Measurements from ENCODE around the gene BLTP1.

The BLTP1 gene

DNA sequence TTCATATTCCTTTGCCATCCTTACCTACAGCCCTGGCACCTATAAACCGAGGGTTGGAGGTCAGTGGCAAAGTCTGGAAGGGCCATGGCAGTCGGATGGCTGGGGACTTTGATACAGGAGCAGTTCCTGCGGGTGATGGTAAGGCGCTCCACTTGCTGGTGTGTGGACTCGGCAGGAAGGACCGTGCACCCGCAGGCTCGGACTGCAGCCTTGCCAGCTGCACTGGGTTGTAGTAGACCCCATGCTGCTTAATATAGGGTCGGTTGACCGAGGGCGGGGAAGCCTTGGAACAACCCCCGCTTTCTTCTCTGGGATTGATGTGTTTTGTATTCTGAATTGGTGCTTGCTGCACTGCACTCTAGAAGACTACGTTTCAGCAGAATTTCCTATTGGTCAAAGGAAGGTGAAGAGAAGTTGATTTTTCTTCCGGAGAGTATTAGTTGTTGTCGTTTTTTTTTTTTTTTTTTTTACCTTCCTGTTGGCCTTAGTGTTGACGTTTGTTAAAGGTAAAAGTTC is 638 bp downstream of the BLTP1 start:
- peak; percentile 69 for DNase-seq (ENCODE audit: low read depth)
- H3K4me3 ChIP-seq (ENCODE audit: low read depth, low read length), result peak overlapping the region; percentile 91
- no peak for TF ChIP-seq POLR2A (IDR thresholded peaks at IDR 0.05; ENCODE audit: extremely low read depth, insufficient read length)
- TF ChIP-seq, protein P1, sequence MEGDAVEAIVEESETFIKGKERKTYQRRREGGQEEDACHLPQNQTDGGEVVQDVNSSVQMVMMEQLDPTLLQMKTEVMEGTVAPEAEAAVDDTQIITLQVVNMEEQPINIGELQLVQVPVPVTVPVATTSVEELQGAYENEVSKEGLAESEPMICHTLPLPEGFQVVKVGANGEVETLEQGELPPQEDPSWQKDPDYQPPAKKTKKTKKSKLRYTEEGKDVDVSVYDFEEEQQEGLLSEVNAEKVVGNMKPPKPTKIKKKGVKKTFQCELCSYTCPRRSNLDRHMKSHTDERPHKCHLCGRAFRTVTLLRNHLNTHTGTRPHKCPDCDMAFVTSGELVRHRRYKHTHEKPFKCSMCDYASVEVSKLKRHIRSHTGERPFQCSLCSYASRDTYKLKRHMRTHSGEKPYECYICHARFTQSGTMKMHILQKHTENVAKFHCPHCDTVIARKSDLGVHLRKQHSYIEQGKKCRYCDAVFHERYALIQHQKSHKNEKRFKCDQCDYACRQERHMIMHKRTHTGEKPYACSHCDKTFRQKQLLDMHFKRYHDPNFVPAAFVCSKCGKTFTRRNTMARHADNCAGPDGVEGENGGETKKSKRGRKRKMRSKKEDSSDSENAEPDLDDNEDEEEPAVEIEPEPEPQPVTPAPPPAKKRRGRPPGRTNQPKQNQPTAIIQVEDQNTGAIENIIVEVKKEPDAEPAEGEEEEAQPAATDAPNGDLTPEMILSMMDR (IDR thresholded peaks at IDR 0.05; ENCODE audit: low read depth, low read length), result no peak
- TF ChIP-seq MAX (IDR thresholded peaks at IDR 0.05; ENCODE audit: low read depth, low read length), result no peak
- no peak for TF ChIP-seq MYC (IDR thresholded peaks at IDR 0.05; ENCODE audit: low read depth, low read length)

DNA sequence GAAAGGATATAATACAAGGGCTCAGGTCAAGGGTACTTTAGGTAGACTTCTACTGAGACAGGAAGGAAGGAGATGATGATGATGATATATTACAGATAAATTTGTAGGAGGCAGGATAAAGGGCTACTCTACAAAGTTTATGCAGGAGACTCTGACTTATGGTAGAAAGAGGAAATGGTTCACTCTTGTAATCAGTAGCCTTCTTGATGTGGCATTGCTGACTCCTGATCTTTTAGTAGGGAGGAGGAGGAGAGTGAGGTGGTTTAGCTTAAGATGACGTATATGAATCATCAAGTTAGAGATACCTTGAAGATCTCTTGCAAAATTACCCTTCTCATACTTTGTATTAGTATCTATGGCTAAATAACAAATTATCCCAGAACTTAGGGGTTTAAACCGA is 4.7 kb downstream of the BLTP1 start:
- DNase-seq (ENCODE audit: low read depth), result peak; percentile 12
- no peak overlapping the region for H3K4me3 ChIP-seq (ENCODE audit: low read depth, low read length)
- TF ChIP-seq, protein P1 (IDR thresholded peaks at IDR 0.05; ENCODE audit: low read depth, low read length), result no peak
- TF ChIP-seq MAX (IDR thresholded peaks at IDR 0.05; ENCODE audit: low read depth, low read length) (no peak), POLR2A (IDR thresholded peaks at IDR 0.05; ENCODE audit: extremely low read depth, insufficient read length) (no peak), MYC (IDR thresholded peaks at IDR 0.05; ENCODE audit: low read depth, low read length) (no peak)

DNA sequence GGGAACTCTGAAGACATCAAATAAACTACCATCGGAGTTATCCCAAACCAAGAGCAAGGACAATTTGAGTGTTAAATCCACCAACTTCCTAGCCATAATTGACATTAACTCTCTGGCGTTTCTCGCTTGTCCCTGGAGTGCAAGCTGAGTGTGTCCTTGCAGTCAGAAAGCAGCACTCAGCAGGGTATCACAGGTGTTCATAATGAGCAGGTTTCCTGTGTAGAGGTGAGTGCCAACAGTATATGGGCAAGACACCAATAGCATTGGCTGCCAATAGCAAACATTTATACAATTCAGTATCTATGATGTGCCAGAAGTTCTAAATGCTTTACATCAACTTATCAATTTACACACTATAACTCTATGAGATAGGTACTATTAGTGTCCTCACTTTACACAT is 11.2 kb downstream of the BLTP1 start:
- TF ChIP-seq MYC (IDR thresholded peaks at IDR 0.05; ENCODE audit: low read depth, low read length) (no peak), MAX (IDR thresholded peaks at IDR 0.05; ENCODE audit: low read depth, low read length) (no peak), POLR2A (IDR thresholded peaks at IDR 0.05; ENCODE audit: extremely low read depth, insufficient read length) (no peak)
- TF ChIP-seq, protein P1 (IDR thresholded peaks at IDR 0.05; ENCODE audit: low read depth, low read length), result no peak
- no peak overlapping the region for H3K4me3 ChIP-seq (ENCODE audit: low read depth, low read length)
- DNase-seq (ENCODE audit: low read depth), result no peak

GRCh38 chr4:122163767-122164166 is 11.6 kb downstream of the BLTP1 start:
- no peak for DNase-seq (ENCODE audit: low read depth)
- TF ChIP-seq MAX (IDR thresholded peaks at IDR 0.05; ENCODE audit: low read depth, low read length) (no peak), MYC (IDR thresholded peaks at IDR 0.05; ENCODE audit: low read depth, low read length) (no peak), POLR2A (IDR thresholded peaks at IDR 0.05; ENCODE audit: extremely low read depth, insufficient read length) (no peak)
- TF ChIP-seq, protein P1 (IDR thresholded peaks at IDR 0.05; ENCODE audit: low read depth, low read length), result no peak
- no peak overlapping the region for H3K4me3 ChIP-seq (ENCODE audit: low read depth, low read length)

- no peak for TF ChIP-seq POLR2A (IDR thresholded peaks at IDR 0.05; ENCODE audit: extremely low read depth, insufficient read length)
- TF ChIP-seq, protein P1 (IDR thresholded peaks at IDR 0.05; ENCODE audit: low read depth, low read length), result no peak
- no peak for TF ChIP-seq MYC (IDR thresholded peaks at IDR 0.05; ENCODE audit: low read depth, low read length)
- no peak for TF ChIP-seq MAX (IDR thresholded peaks at IDR 0.05; ENCODE audit: low read depth, low read length)
- no peak overlapping the region for H3K4me3 ChIP-seq (ENCODE audit: low read depth, low read length)
- DNase-seq (ENCODE audit: low read depth), result no peak
Measured at GRCh38 chr4:122167369-122167768, 15.2 kb downstream of the BLTP1 start.

Measured in NB4 (cell line).